IMR-90 (cell line): ENCODE results near the gene ZFP42. TPM values are rescaled to one million over a fixed set of nuclear protein-coding genes. Genes with fewer than 3 reads are reported as not detected.
"Not testable (repeated sequence)": the region's sequence is repeated elsewhere in the genome, so short reads cannot be mapped to it uniquely, and the experiment has no call there.

Experiments used
- ATAC-seq: fragments of 200-7000 bp; cut with Tn5 transposase; 2 replicates; pipeline ENCODE4 v1.9.1; 2020; ENCODE audit warnings: low read depth, mild to moderate bottlenecking, moderate library complexity
- BruUV-seq: library from RNA; stranded (reverse); fragments of 400-500 nt; replicated peaks from 2 replicates; lab custom pipeline; 2021; lab: Mats Ljungman, UMichigan
- CTCF ChIA-PET: fragments of 300-600 bp; formaldehyde crosslinking; extraction: SDS; loops from one replicate; lab custom pipeline; 2021; ENCODE audit warnings: antibody characterized with exemption; lab: Yijun Ruan, JAX
- POLR2A ChIA-PET: fragments of 300-600 bp; sonication (Branson Sonifier 250); formaldehyde crosslinking; loops from one replicate; lab custom pipeline; 2022; ENCODE audit warnings: antibody characterized with exemption; ENCODE audit not compliant: unreplicated experiment; lab: Charles Lee
- DNase-seq: peaks from one replicate; pipeline ENCODE4 v3.0.0; 2013
- H2AFZ ChIP-seq: replicated peaks from 2 replicates; pipeline ENCODE3; 2013; ENCODE audit warnings: low read length, mild to moderate bottlenecking; ENCODE audit not compliant: poor library complexity
- H2AK5ac ChIP-seq: 2 replicates; pipeline ENCODE4 v1.6.1; 2013; ENCODE audit warnings: low read depth, low read length, inconsistent platforms
- H2AK9ac ChIP-seq: replicated peaks from 2 replicates; pipeline ENCODE3; 2013; ENCODE audit warnings: mild to moderate bottlenecking, low read depth, low read length, moderate library complexity; ENCODE audit not compliant: poor library complexity
- H2BK120ac ChIP-seq: 2 replicates; pipeline ENCODE4 v1.6.1; 2013; ENCODE audit warnings: low read depth, low read length, inconsistent platforms
- H2BK15ac ChIP-seq: 3 replicates; pipeline ENCODE4 v1.6.1; 2013; ENCODE audit warnings: low read depth, low read length, inconsistent platforms
- H2BK20ac ChIP-seq: 2 replicates; pipeline ENCODE4 v1.6.1; 2013; ENCODE audit warnings: low read depth, mild to moderate bottlenecking, inconsistent platforms, low read length, moderate library complexity
- H2BK5ac ChIP-seq: 2 replicates; pipeline ENCODE4 v1.6.1; 2013; ENCODE audit warnings: mild to moderate bottlenecking, low read depth, low read length, inconsistent platforms; ENCODE audit not compliant: poor library complexity, severe bottlenecking
- H3K14ac ChIP-seq: replicated peaks from 2 replicates; pipeline ENCODE4 v1.6.1; 2013; ENCODE audit warnings: low read depth, low read length, inconsistent platforms
- H3K18ac ChIP-seq: 2 replicates; pipeline ENCODE4 v1.6.1; 2013; ENCODE audit warnings: low read depth, low read length, control low read depth
- H3K23ac ChIP-seq: 2 replicates; pipeline ENCODE4 v1.6.1; 2013; ENCODE audit warnings: low read depth, low read length, inconsistent platforms
- H3K27ac ChIP-seq: 2 replicates; pipeline ENCODE4 v1.5.1; 2013; ENCODE audit warnings: mild to moderate bottlenecking, control low read depth, low read length; ENCODE audit not compliant: insufficient read depth
- H3K27me3 ChIP-seq: 2 replicates; pipeline ENCODE4 v1.6.1; 2013; ENCODE audit warnings: low read length; ENCODE audit not compliant: control insufficient read depth, insufficient read depth
- H3K36me3 ChIP-seq: 2 replicates; pipeline ENCODE4 v1.6.1; 2013; ENCODE audit warnings: low read length, mixed read lengths; ENCODE audit not compliant: control insufficient read depth, insufficient read depth
- H3K4ac ChIP-seq: 2 replicates; pipeline ENCODE4 v1.6.1; 2013; ENCODE audit warnings: low read depth, low read length, inconsistent platforms
- H3K4me1 ChIP-seq: 2 replicates; pipeline ENCODE4 v1.6.1; 2013; ENCODE audit warnings: low read length, mixed read lengths; ENCODE audit not compliant: control insufficient read depth, insufficient read depth
- H3K4me2 ChIP-seq: 2 replicates; pipeline ENCODE4 v1.6.1; 2013; ENCODE audit warnings: low read depth, mild to moderate bottlenecking, control low read depth, low read length, moderate library complexity
- H3K4me3 ChIP-seq: 2 replicates; pipeline ENCODE4 v1.5.1; 2013; ENCODE audit warnings: low read depth, mild to moderate bottlenecking, control low read depth, low read length, moderate library complexity; ENCODE audit not compliant: insufficient read depth
- H3K56ac ChIP-seq: 2 replicates; pipeline ENCODE4 v1.6.1; 2013; ENCODE audit warnings: low read length, inconsistent platforms; ENCODE audit not compliant: insufficient read depth; ENCODE audit errors: extremely low read depth
- H3K79me1 ChIP-seq, 2 experiments: 2 replicates each; pipeline ENCODE4 v1.6.1; 2013; ENCODE audit warnings: low read length in 2 of 2, inconsistent platforms in 1 of 2, low read depth in 1 of 2
- H3K9ac ChIP-seq: 2 replicates; pipeline ENCODE4 v1.6.1; 2013; ENCODE audit warnings: low read depth, low read length, control low read depth
- H3K9me1 ChIP-seq: 2 replicates; pipeline ENCODE4 v1.6.1; 2013; ENCODE audit warnings: low read length, inconsistent platforms; ENCODE audit not compliant: insufficient read depth
- H3K9me3 ChIP-seq: 2 replicates; pipeline ENCODE4 v1.6.1; 2013; ENCODE audit warnings: low read length; ENCODE audit not compliant: control insufficient read depth, insufficient read depth
- H4K20me1 ChIP-seq: 2 replicates; pipeline ENCODE4 v1.6.1; 2013; ENCODE audit warnings: low read length, inconsistent platforms; ENCODE audit not compliant: insufficient read depth
- H4K5ac ChIP-seq: 2 replicates; pipeline ENCODE4 v1.6.1; 2013; ENCODE audit warnings: mild to moderate bottlenecking, low read depth, low read length, control low read depth
- H4K8ac ChIP-seq, 2 experiments: 2 replicates each; pipeline ENCODE4 v1.6.1; 2013; ENCODE audit warnings: low read depth in 2 of 2, low read length in 2 of 2, control low read depth in 1 of 2, inconsistent platforms in 1 of 2
- H4K91ac ChIP-seq: 2 replicates; pipeline ENCODE4 v1.6.1; 2013; ENCODE audit warnings: low read depth, low read length, inconsistent platforms; ENCODE audit not compliant: insufficient read depth
- WGBS, 2 experiments: methylation state at CpG; one replicate each; pipeline versions ENCODE4 v1.1.5 to v1.1.7; 2013; ENCODE audit warnings: missing lambda C conversion rate in 2 of 2; ENCODE audit not compliant: insufficient read length in 1 of 2; ENCODE audit errors: extremely low coverage in 2 of 2; 5-methylcytosine and 5-hydroxymethylcytosine counted together
- dilution Hi-C: fragments of 300-500 bp; cut with HindIII; formaldehyde crosslinking; loops from one replicate; pipeline ENCODE4 v1.14.3; 2018; ENCODE audit warnings: low sequenced_read_pairs; ENCODE audit not compliant: unreplicated experiment
- in situ Hi-C: fragments of 300-500 bp; cut with MboI; formaldehyde crosslinking; loops from 3 replicates; pipeline ENCODE4 v1.14.3; 2019; ENCODE audit warnings: low sequenced_read_pairs, inconsistent platforms, mixed read lengths
- intact Hi-C: fragments of 100-400 bp; cut with micrococcal nuclease; formaldehyde crosslinking; loops from 2 replicates; pipeline ENCODE4 v1.10.0; 2022
- polyA plus RNA-seq, 3 experiments: library from polyadenylated mRNA; depleted of rRNA; stranded (reverse); fragments of >200 nt; gene quantifications; 2 replicates each; pipeline ENCODE4 v1.2.3, GENCODE V29; 2012; ENCODE audit warnings: low replicate concordance in 1 of 3
- total RNA-seq: library from RNA; depleted of rRNA; stranded (reverse); fragments of >200 nt; gene quantifications from 2 replicates; pipeline ENCODE4 v1.2.3, GENCODE V29; 2012

Gene ZFP42
- total and polyA plus RNA-seq, 2 of the 4 experiments (the other 2 are of a cell fraction), result not detected

DNA sequence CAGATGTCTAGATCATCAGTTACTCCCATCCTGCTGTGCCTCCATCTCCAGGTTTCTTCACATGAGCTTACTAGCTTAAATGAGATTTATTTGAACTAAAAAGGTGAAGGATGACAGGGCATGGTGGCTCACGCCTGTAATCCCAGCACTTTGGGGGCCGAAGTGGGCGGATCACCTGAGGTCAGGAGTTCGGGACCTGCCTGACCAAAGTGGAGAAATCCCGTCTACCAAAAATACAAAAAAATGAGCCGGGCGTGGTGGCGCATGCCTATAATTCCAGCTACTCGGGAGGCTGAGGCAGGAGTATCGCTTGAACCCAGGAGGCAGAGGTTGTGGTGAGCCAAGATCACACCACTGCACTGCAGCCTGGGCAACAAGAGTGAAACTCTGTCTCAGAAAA is 49.9 kb downstream of the ZFP42 start:
- H3K9me1 ChIP-seq, H2AK9ac ChIP-seq, H3K23ac ChIP-seq, H2AFZ ChIP-seq, H3K9ac ChIP-seq, H2BK20ac ChIP-seq, H3K4me3 ChIP-seq, in situ Hi-C loops, POLR2A ChIA-PET, H3K4me1 ChIP-seq, DNase-seq, H3K9me3 ChIP-seq, H2BK15ac ChIP-seq, BruUV-seq, H2BK5ac ChIP-seq, H2AK5ac ChIP-seq, H3K27ac ChIP-seq, H4K8ac ChIP-seq, H4K20me1 ChIP-seq, dilution Hi-C loops, H4K91ac ChIP-seq, H3K18ac ChIP-seq, H3K27me3 ChIP-seq, H3K56ac ChIP-seq, H3K14ac ChIP-seq, ATAC-seq, H3K4me2 ChIP-seq, H2BK120ac ChIP-seq, H3K36me3 ChIP-seq, intact Hi-C loops, H3K4ac ChIP-seq, H4K5ac ChIP-seq, H3K79me1 ChIP-seq: not testable (repeated sequence)
- 89% methylated on average over 3 of the region's 10 CpGs; no CpG with 5 or more reads in 1 of the 2 experiments for WGBS, 2 experiments
- CTCF ChIA-PET, result interaction anchor here (0.6 kb wide), 1 partner anchor 74 kb away, joined by 3 read pairs; no protein-coding TSS in a partner anchor
